ENCODE results near the gene UBE4B. TPM values are rescaled to one million over a fixed set of nuclear protein-coding genes. Genes with fewer than 3 reads are reported as not detected.
A peak's percentile ranks its signal among the peaks of the same experiment; 100 is the strongest.

Gene UBE4B
- total and polyA plus RNA-seq, 2 of the 13 experiments (the other 11 are each of a cell fraction or from before 2014, with no cell fraction given), result 15.2 to 24.8 TPM

DNA sequence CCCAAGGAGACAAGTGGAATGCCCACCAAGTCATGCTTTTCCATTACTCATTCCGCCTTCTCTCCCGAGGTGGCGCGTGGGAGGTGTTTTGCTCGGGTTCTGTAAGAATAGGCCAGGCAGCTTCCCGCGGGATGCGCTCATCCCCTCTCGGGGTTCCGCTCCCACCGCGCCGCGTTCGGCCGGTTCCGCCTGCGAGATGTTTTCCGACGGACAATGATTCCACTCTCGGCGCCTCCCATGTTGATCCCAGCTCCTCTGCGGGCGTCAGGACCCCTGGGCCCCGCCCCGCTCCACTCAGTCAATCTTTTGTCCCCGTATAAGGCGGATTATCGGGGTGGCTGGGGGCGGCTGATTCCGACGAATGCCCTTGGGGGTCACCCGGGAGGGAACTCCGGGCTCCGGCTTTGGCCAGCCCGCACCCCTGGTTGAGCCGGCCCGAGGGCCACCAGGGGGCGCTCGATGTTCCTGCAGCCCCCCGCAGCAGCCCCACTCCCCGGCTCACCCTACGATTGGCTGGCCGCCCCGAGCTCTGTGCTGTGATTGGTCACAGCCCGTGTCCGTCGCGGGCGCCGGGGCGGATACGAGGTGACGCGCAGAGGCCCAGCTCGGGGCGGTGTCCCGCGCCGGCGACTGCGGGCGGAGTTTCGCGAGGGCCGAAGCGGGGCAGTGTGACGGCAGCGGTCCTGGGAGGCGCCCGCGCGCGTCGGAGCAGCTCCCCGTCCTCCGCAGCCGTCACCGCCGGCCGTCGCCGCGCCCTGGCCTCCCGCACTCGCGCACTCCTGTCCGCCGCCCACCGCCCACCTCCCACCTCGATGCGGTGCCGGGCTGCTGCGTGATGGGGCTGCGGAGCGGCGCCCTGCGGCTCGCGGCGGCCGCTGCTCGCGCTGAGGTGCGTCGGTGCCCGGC is 177.4 kb downstream of the UBE4B start, which contains the start of gene KIF1B (continued):
- TF ChIP-seq, protein P1, sequence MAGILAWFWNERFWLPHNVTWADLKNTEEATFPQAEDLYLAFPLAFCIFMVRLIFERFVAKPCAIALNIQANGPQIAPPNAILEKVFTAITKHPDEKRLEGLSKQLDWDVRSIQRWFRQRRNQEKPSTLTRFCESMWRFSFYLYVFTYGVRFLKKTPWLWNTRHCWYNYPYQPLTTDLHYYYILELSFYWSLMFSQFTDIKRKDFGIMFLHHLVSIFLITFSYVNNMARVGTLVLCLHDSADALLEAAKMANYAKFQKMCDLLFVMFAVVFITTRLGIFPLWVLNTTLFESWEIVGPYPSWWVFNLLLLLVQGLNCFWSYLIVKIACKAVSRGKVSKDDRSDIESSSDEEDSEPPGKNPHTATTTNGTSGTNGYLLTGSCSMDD (CRISPR knock-in tag; IDR thresholded peaks at IDR 0.05), result no peak
- peak; percentile 7; the same call in 1 of the 2 replicates for TF ChIP-seq HNF4A (CRISPR knock-in tag; IDR thresholded peaks at IDR 0.05)
- TF ChIP-seq FOXK1 (CRISPR knock-in tag; IDR thresholded peaks at IDR 0.05; ENCODE audit: borderline replicate concordance, low read depth), result peak; percentile 47; the same call in 1 of the 2 replicates
- peak; percentile 86; the same call in 1 of the 2 replicates for TF ChIP-seq HOXA5 (CRISPR knock-in tag; IDR thresholded peaks at IDR 0.05)
- TF ChIP-seq, protein P2, sequence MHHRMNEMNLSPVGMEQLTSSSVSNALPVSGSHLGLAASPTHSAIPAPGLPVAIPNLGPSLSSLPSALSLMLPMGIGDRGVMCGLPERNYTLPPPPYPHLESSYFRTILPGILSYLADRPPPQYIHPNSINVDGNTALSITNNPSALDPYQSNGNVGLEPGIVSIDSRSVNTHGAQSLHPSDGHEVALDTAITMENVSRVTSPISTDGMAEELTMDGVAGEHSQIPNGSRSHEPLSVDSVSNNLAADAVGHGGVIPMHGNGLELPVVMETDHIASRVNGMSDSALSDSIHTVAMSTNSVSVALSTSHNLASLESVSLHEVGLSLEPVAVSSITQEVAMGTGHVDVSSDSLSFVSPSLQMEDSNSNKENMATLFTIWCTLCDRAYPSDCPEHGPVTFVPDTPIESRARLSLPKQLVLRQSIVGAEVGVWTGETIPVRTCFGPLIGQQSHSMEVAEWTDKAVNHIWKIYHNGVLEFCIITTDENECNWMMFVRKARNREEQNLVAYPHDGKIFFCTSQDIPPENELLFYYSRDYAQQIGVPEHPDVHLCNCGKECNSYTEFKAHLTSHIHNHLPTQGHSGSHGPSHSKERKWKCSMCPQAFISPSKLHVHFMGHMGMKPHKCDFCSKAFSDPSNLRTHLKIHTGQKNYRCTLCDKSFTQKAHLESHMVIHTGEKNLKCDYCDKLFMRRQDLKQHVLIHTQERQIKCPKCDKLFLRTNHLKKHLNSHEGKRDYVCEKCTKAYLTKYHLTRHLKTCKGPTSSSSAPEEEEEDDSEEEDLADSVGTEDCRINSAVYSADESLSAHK (CRISPR knock-in tag; IDR thresholded peaks at IDR 0.05; ENCODE audit: borderline replicate concordance), result no peak
- peak; percentile 47 for TF ChIP-seq ZNF274 (CRISPR knock-in tag; IDR thresholded peaks at IDR 0.05)
- peak; percentile 59; the same call in 1 of the 2 replicates for TF ChIP-seq GFI1 (CRISPR knock-in tag; IDR thresholded peaks at IDR 0.05; ENCODE audit: borderline replicate concordance)
- peak; percentile 86 for TF ChIP-seq ARNT2 (CRISPR knock-in tag; IDR thresholded peaks at IDR 0.05; ENCODE audit: low read depth)
- TF ChIP-seq, protein P3, sequence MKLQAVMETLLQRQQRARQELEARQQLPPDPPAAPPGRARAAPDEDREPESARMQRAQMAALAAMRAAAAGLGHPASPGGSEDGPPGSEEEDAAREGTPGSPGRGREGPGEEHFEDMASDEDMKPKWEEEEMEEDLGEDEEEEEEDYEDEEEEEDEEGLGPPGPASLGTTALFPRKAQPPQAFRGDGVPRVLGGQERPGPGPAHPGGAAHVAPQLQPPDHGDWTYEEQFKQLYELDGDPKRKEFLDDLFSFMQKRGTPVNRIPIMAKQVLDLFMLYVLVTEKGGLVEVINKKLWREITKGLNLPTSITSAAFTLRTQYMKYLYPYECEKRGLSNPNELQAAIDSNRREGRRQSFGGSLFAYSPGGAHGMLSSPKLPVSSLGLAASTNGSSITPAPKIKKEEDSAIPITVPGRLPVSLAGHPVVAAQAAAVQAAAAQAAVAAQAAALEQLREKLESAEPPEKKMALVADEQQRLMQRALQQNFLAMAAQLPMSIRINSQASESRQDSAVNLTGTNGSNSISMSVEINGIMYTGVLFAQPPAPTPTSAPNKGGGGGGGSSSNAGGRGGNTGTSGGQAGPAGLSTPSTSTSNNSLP (IDR thresholded peaks at IDR 0.05; ENCODE audit: low read depth, low read length), result no peak
- peak; percentile 57; the same call in 1 of the 2 replicates for TF ChIP-seq RXRB (CRISPR knock-in tag; IDR thresholded peaks at IDR 0.05; ENCODE audit: borderline replicate concordance)
- TF ChIP-seq, protein P4, sequence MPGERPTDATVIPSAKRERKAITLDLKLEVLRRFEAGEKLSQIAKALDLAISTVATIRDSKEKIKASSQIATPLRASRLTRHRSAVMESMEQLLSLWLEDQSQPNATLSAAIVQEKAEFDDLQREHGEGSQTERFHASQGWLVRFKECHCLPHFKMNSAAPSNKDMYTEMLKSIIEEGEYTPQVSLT (CRISPR knock-in tag; IDR thresholded peaks at IDR 0.05; ENCODE audit: borderline replicate concordance, low read depth), result no peak; the same call in 1 of the 2 replicates
- TF ChIP-seq, protein P5, sequence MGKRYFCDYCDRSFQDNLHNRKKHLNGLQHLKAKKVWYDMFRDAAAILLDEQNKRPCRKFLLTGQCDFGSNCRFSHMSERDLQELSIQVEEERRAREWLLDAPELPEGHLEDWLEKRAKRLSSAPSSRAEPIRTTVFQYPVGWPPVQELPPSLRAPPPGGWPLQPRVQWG (CRISPR knock-in tag; IDR thresholded peaks at IDR 0.05; ENCODE audit: borderline replicate concordance, low read depth), result no peak
- TF ChIP-seq, protein P6, sequence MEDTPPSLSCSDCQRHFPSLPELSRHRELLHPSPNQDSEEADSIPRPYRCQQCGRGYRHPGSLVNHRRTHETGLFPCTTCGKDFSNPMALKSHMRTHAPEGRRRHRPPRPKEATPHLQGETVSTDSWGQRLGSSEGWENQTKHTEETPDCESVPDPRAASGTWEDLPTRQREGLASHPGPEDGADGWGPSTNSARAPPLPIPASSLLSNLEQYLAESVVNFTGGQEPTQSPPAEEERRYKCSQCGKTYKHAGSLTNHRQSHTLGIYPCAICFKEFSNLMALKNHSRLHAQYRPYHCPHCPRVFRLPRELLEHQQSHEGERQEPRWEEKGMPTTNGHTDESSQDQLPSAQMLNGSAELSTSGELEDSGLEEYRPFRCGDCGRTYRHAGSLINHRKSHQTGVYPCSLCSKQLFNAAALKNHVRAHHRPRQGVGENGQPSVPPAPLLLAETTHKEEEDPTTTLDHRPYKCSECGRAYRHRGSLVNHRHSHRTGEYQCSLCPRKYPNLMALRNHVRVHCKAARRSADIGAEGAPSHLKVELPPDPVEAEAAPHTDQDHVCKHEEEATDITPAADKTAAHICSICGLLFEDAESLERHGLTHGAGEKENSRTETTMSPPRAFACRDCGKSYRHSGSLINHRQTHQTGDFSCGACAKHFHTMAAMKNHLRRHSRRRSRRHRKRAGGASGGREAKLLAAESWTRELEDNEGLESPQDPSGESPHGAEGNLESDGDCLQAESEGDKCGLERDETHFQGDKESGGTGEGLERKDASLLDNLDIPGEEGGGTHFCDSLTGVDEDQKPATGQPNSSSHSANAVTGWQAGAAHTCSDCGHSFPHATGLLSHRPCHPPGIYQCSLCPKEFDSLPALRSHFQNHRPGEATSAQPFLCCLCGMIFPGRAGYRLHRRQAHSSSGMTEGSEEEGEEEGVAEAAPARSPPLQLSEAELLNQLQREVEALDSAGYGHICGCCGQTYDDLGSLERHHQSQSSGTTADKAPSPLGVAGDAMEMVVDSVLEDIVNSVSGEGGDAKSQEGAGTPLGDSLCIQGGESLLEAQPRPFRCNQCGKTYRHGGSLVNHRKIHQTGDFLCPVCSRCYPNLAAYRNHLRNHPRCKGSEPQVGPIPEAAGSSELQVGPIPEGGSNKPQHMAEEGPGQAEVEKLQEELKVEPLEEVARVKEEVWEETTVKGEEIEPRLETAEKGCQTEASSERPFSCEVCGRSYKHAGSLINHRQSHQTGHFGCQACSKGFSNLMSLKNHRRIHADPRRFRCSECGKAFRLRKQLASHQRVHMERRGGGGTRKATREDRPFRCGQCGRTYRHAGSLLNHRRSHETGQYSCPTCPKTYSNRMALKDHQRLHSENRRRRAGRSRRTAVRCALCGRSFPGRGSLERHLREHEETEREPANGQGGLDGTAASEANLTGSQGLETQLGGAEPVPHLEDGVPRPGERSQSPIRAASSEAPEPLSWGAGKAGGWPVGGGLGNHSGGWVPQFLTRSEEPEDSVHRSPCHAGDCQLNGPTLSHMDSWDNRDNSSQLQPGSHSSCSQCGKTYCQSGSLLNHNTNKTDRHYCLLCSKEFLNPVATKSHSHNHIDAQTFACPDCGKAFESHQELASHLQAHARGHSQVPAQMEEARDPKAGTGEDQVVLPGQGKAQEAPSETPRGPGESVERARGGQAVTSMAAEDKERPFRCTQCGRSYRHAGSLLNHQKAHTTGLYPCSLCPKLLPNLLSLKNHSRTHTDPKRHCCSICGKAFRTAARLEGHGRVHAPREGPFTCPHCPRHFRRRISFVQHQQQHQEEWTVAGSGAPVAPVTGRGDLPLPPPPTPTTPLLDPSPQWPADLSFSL (CRISPR knock-in tag; IDR thresholded peaks at IDR 0.05), result no peak

Measured in HepG2 (cell line).